Measurements from ENCODE around the gene MUC20.
"Not testable (repeated sequence)": the region's sequence is repeated elsewhere in the genome, so short reads cannot be mapped to it uniquely, and the experiment has no call there.

The MUC20 gene, protein sequence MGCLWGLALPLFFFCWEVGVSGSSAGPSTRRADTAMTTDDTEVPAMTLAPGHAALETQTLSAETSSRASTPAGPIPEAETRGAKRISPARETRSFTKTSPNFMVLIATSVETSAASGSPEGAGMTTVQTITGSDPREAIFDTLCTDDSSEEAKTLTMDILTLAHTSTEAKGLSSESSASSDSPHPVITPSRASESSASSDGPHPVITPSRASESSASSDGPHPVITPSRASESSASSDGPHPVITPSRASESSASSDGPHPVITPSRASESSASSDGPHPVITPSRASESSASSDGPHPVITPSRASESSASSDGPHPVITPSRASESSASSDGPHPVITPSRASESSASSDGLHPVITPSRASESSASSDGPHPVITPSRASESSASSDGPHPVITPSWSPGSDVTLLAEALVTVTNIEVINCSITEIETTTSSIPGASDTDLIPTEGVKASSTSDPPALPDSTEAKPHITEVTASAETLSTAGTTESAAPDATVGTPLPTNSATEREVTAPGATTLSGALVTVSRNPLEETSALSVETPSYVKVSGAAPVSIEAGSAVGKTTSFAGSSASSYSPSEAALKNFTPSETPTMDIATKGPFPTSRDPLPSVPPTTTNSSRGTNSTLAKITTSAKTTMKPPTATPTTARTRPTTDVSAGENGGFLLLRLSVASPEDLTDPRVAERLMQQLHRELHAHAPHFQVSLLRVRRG

DNA sequence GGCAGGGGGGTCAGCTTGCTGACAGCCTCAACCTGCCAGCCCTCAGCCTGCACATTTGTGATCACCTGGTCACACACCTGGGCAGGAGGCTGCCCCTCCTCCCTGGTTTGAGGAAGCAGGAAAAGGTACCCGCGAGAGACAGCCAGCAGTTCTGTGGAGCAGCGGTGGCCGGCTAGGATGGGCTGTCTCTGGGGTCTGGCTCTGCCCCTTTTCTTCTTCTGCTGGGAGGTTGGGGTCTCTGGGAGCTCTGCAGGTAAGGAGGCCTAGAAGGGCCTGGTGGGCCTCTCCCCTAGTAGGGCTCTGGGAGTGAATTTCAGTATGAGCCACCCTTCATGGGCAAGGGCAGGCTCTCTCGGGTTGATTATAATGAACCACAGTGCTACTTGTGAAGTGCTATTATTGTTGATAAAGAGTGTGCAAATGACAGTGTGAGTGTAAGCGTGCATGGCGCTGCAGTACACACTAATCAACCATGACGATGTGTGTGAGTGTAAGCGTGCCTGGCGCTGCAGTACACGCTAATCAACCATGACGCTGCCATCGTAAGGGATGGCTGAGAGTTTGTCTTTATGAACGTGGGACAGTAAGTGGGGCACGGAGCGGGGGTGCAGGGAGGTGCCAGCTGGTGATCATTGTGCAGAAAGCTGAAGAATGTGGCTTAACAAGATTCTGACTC is at the start of gene MUC20:
Gene MUC20 (plus strand): TSS at position 148 of the 676 bp plus-strand sequence. CDS start 30 bp downstream, at position 178.
- not testable (repeated sequence) for DNase-seq (ENCODE audit: low read depth in 2 of 2, low spot score in 1 of 2)

DNA sequence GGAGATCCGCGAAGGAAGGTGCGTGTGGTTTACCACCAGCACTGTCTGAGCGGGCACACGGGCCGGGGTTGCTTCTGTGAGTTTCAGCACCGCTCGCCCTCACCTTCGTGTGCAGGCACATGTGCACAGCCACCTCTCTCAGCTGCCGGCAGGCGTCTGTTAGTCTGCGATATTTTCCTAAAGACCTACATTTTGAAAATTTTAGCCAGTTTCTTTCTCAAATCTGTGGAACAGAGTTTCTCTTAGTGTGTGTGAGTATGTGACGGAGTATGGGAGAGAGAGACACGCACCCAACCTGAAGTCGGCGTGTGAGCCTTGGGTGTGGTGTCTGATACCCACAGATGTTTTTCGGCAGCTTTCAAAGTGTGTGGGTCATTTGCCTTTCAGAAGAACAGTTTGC is 49.5 kb upstream of the MUC20 start:
- DNase-seq (ENCODE audit: low read depth in 2 of 2, low spot score in 1 of 2) = not testable (repeated sequence)

DNA sequence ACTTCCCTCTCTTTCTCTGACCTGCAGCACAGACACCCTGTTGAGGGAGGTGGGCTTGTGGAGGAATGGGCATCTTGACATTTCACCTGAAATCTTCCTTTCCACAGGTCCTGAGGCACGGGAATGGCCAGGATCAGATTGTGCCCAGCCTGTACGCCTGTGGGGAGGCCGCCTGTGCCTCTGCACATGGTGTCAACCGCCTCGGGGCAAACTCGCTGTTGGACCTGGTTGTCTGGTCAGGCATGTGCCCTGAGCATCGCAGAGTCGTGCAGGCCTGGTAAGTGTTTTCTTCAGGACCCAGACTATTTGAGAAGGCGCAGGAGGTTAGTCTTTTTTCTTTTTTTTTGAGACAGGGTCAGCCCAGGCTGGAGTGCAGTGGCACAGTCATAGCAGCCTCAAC is 47.1 kb upstream of the MUC20 start:
- DNase-seq (ENCODE audit: low read depth in 2 of 2, low spot score in 1 of 2) = not testable (repeated sequence)

DNA sequence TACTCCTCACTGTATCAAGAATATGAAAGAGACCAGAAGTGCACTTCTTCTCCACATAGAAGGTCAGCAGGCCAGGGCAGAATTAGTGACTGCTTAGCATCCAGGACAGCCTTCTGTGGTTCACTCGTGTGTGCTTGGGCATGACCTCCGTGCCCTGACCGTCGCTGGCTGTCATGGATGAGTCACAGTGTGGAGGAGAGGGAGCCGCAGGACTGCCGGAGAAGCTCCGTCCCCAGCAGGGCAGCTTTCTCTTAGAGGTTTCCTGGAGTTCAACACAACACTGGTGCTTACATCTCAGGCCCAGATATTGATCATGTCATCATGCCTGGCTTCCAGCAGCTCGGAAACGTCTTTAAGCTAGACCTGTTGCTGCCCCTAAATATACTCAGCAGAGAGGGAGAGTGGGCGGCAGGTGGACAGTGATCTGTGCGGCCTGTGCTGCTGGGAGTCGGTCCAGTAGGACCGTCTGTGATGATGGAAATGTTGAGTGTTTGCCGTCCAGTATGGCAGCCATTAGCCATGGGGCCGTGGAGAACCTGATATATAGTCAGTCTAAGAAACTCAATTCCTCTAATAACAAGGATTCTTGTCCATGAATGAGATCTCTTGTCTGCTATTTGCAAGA is 42.3 kb upstream of the MUC20 start:
- DNase-seq (ENCODE audit: low read depth in 2 of 2, low spot score in 1 of 2) = not testable (repeated sequence)

DNA sequence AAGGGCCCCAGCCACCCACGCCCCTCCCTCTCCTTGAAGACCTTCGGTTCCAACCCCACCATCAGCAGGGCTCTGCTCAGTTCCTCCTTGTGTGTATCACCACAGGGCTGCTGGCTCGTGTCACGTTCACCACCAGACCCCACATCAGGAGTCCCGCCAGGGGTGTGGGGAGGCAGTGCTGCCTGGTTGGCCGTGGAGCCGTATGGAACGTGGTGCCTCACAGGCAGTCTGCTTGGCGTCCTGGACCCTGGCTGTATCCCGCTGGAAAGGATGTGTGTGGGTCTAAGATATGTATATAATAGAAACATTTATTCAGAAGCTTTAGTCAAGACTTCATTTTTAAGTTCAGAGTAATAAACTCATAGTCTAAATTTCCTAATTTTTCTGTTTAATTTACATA is 40.1 kb upstream of the MUC20 start:
- not testable (repeated sequence) for DNase-seq (ENCODE audit: low read depth in 2 of 2, low spot score in 1 of 2)

DNA sequence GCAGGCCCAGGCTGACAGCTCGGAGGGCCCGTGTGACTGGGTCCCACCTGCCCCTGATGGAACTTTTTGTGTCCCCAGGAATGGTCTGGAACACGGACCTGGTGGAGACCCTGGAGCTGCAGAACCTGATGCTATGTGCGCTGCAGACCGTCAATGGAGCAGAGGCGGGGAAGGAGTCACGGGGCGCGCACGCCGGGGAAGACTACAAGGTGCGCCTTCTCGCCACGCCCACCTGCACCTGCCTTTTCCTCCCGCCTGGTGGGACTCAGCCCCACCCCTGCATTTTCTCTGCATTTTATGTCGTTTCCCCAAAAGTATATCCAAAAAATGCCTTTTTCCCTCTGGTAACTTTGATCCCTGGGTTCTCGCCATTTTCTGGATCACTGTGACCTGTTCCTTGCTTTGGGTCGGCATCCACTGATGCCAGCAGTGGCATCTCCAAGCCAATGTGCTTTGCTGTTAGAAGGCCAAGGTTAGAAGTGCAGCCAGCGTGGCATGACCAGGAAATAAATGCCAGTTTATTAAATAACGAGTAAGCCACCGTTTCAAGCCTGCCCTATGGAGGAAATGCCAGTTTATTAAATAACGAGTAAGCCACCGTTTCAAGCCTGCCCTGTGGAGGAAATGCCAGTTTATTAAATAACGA is 39.2 kb upstream of the MUC20 start:
- DNase-seq (ENCODE audit: low read depth in 2 of 2, low spot score in 1 of 2) = not testable (repeated sequence)

DNA sequence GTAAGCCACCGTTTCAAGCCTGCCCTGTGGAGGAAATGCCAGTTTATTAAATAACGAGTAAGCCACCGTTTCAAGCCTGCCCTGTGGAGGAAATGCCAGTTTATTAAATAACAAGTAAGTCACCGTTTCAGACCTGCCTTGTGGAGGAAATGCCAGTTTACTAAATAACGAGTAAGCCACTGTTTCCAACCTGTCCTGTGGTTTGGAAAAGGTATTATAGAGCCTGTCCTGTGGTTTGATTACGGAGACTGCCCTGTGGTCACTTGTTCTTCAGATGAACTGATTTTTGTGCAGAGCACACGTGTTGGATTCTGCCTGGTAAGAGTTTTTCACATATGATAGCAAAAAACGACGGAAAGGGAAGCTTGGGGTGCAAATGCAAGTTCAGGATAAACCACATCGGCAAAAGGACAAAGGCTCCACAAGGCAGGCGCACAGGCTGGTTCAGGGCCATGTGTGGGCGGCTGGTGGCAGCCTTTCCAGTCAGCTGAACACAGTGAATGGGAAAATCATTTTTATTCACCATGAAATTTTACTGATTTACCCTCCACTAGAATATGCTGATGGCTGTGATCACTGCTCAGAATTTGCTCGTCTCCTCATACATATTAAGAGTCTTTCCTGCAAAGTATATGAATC is 38.6 kb upstream of the MUC20 start:
- DNase-seq (ENCODE audit: low read depth in 2 of 2, low spot score in 1 of 2) = not testable (repeated sequence)

DNA sequence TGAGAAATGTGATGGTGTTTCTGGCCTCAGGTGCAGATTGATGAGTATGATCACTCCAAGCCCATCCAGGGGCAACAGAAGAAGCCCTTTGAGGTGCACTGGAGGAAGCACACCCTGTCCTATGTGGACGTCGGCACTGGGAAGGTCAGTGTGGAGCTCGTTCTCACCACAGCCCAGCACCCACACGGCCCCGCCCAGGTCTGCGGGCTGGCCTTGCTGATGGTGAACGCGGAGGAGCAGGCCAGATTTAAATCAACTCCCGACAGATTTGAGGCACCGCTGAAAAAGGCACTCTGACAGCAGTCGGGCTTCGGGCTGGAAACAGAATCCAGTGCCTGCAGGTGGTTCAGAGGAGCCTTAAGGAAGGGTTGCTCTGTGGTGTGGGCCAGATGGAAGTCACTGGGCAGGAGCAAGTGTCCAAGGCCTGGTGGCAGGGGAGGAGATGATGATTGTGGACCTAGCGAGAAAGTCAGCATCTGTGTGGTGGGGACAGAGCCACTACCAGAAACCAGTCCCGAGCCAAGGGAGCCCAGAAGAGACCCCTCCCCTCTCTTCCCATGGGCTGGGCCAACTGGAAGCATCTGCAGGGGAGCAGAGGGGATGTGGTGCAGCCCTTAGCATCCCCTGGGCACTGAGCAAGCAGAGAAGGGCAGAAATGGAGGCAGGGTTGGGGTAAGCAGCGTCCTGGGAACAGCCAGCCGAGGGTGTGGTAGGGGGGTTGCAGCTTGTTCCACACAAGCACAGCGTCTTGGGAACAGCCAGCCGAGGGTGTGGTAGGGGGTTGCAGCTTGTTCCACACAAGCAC is 36.9 kb upstream of the MUC20 start:
- DNase-seq (ENCODE audit: low read depth in 2 of 2, low spot score in 1 of 2) = not testable (repeated sequence)

DNA sequence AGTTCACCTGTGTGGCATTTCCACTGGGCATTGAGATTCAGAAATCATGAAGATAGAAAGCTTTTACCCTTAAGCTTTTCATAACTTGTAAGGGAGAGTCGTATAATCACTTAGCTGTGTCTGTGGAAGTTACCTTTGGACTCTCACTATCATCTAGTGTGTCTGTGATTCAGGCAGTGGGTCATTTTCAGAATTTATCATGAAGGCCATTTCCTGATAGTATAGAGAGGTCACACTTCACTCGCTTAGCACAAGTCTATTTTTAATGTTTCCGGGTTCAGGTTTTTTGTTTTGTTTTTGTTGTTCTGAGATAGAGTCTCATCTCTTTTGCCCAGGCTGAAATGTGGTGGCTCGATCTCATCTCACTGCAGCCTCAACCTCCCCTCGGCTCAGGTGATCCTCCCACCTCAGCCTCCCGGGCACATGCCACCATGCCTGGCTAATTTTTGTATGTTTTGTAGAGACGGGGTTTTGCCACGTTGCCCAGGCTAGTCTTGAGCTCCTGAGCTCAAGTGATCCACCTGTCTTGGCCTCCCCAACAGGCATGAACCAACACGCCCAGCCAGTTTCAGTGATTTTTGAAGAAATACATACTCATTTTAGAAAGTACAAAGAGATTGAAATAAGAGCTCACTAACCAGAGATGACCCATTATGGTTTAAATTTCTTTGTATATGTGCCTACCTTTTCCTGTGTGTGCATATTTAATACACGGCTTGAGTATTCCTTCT is 36.1 kb upstream of the MUC20 start:
- not testable (repeated sequence) for DNase-seq (ENCODE audit: low read depth in 2 of 2, low spot score in 1 of 2)

DNA sequence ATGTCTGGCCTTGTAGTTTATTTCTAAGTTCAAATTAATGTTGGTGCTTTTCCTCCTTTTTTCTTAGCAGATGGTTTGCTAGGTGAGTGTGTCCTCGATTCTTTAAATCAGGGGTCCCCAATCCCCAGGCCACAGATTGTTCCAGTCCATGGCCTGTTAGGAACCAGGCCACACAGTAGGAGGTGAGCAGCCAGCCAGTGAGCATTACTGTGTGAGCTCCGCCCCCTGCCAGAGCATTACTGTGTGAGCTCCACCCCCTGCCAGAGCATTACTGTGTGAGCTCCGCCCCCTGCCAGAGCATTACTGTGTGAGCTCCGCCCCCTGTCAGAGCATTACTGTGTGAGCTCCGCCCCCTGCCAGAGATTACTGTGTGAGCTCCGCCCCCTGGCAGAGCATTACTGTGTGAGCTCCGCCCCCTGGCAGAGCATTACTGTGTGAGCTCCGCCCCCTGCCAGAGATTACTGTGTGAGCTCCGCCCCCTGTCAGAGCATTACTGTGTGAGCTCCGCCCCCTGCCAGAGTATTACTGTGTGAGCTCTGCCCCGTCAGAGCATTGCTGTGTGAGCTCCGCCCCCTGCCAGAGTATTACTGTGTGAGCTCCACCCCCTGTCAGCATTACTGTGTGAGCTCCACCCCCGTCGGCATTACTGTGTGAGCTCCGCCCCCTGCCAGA is 34.1 kb upstream of the MUC20 start:
- not testable (repeated sequence) for DNase-seq (ENCODE audit: low read depth in 2 of 2, low spot score in 1 of 2)

DNA sequence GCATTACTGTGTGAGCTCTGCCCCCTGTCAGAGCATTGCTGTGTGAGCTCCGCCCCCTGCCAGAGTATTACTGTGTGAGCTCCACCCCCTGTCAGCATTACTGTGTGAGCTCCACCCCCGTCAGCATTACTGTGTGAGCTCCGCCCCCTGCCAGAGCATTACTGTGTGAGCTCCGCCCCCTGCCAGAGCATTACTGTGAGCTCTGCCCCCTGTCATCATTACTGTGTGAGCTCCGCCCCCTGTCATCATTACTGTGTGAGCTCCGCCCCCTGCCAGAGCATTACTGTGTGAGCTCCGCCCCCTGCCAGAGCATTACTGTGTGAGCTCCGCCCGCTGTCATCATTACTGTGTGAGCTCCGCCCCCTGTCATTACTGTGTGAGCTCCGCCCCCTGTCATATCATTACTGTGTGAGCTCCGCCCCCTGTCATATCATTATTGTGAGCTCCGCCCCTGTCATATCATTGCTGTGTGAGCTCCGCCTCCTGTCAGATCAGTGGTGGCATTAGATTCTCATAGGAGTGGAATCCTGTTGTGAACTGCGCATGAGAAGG is 33.5 kb upstream of the MUC20 start:
- DNase-seq (ENCODE audit: low read depth in 2 of 2, low spot score in 1 of 2) = not testable (repeated sequence)

DNA sequence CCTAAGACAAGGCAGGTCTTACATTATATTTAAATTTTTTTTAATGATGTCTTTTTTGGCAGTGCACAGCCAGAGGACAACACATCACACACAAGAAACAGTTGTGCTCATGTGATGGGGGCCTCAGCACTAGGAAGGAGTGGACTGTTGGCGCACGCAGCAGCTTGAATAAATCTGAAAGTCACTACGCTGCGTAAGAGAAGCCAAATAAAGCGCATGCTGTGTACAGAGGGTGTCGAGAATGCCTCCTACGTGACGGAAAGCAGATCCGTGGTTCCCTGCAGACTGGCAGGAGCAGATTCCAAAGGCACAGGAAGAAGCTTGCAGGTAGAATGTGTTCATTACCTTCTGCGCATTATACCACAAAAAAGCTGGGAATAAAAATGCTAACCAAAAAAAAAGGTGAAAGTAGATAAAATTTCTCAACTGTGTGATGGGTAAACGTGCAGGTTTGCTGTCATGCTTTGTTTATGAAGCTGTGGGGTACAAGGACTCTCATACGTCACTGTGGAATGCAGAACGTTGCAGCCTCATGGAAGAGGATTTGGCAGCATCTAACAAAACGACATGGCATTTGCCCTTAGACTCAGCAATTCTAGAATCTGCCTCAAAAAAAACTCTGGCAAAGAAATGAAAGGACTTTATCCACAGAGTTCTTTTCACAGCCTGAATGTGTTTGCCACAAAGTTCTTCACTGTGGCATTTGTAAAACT is 32.2 kb upstream of the MUC20 start:
- not testable (repeated sequence) for DNase-seq (ENCODE audit: low read depth in 2 of 2, low spot score in 1 of 2)

DNA sequence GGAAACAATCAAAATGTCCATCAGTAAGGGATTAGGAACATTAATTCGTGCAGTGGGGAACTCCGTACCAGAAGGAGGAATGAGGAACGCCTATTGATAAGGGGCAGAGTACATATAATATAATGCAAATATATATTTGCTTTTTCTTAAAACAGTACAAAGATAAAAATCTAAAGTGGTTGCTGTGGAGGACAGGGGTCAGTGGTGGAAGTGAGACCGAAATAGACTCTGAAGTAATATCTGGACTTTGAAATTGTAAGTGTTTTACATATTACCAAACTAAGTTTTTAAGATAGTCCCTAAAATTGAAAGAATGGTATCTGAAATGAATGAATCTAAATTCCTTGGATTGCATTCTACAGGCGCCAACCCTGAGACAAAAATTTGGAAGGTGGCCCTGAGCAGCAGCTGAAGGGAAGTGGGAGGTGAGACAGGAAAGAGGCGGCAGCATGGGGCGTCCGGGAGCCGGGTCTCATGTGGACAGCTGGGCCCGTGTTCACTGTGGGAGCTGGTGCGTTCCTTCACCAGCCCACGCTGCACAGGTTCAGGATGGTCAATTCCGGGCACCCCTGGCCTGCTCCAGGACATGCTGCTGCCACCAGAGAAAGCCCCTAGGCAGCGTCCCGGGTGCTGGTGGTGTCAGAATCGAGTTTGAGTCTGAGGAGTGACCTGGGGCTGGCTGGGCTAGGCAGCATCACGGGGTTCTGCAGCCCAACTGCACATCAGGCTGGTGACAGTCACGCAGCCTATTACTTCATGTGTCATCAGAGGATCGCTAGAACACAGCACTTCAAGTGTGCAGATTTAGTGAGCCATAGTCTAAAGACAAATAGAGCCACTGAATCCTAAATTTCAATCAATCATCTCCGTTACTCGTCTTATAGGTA is 31.4 kb upstream of the MUC20 start:
- not testable (repeated sequence) for DNase-seq (ENCODE audit: low read depth in 2 of 2, low spot score in 1 of 2)

DNA sequence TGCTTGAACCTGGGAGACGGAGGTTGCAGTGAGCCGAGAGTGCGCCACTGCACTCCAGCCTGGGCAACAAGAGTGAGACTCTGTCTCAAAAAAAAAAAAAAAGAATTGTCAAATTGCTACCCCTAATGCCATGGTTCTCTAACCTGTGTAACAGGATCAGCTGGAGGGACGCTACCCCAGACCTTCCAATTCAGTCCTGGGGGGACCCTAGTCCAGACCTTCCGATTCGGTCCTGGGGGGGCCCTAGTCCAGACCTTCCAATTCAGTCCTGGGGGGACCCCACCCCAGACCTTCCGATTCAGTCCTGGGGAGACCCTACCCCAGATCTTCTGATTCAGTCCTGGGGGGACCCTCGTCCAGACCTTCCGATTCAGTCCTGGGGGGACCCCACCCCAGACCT is 29.8 kb upstream of the MUC20 start:
- no peak for DNase-seq (ENCODE audit: low read depth in 2 of 2, low spot score in 1 of 2)

DNA sequence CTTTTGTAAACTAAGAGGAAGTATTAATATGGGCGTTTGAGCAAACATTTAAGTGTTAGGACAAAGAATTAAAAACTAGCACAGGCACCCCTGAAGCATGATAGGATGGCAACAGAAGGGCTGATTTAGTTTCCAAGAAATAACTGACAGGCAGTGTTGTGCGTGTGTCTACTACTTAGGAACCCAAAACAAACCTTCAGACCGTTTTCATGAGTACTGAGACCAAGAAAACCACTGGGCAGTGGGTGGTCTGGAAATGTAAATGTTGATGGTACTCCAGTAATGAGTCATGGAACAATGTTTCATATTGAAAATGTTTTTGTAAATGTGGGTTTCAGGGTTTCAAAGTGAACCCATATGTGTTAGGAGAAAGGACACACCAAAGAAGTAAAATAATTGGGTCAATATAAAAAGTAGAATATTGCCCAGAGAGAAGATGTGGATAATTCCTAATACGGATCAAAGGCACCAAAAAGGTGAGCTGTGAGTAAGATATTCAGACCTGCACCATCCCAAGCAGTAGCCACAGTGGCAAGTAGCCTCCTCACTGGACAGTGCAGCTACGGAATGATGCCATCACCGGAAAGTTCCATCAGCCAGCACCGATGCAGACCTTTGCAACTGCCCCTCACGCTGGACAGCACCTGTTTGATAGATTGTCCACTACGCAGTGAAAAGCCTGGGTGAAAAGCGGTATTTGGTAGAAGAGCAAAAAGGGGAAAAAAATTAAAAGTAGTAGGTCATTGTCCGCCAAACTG is 29.0 kb upstream of the MUC20 start:
- not testable (repeated sequence) for DNase-seq (ENCODE audit: low read depth in 2 of 2, low spot score in 1 of 2)

DNA sequence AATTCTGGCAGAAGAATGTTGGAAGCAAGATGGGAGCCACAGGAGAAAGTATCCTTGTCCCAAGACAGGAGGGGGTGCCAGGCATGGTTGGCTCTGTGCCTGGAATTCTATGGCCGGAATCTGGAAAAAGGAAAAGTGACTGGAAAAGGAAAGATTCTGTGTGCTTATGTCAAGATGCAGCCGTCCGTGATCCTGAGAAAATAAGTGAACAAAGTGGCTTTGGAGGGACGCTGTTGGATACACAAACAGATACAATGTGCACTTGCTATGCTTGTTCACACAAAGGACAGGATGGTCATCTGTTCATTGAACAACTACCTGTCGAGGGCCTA is 28.5 kb upstream of the MUC20 start:
- no peak for DNase-seq (ENCODE audit: low read depth in 2 of 2, low spot score in 1 of 2)
